ENCODE data around the gene M1AP. TPM values are rescaled to one million over a fixed set of nuclear protein-coding genes. Genes with fewer than 3 reads are reported as not detected.

The M1AP gene
- total and polyA plus RNA-seq, 2 donors (not counting 1 experiment from before 2014, with no cell fraction given) = not detected

DNA sequence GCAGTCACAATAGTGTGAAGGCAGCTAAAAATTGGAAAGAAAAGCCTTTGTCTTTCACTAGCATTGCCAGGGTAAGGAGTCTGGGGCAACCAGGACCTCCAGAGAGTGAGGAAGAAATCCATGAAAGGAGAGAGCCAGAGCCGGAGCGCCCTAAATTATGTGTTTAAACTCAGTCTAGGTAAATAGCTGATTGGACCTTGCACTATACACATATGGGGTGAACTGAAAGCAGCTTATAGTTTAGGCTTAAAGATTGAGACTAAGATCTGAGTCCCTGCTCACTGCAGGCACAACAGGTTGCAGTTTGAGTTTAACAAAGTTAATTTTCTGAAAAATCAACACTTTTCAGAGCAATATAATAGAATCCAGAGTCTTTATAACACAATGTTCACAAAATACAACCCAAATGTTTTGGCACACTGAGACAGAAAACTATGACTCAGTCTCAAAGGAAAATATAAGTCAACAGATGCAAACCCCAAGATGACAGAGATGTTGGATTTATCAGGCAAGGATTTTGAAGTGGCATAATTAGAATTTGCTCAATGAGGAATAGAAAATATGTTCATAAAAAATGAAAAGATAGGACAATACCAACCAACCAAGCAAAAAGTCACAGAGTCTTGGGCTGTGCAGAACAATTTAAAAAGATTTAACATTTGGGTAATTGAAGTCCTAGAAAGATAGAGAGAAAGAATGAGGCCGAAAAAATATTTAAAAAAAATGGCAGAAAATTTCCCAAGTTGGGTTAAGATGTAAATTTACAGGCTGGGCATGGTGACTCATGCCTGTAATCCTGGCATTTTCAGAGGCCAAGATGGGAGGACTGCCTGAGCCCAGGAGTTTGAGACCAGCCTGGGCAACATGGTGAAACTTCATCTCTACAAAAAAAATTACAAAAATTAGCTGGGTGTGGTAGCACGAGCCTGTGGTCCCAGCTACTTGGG lies 54.0 kb downstream of the M1AP start:
- Histone ChIP-seq H4K20me1 (ENCODE audit: control insufficient read depth, extremely low read depth, insufficient read depth, low read length) (no peaks in the 10 kb centered on the region), H3K4me2 (ENCODE audit: extremely low read depth, insufficient read depth, low read length) (no peak overlapping the region), H3K4me3 (replicated peaks in 1 of 4; ENCODE audit: control extremely low read depth in 1 of 4, insufficient read depth in 1 of 4, low read depth in 3 of 4, low read length in 4 of 4) (no peak overlapping the region), H3K27ac (ENCODE audit: insufficient read depth, low read length) (no peak overlapping the region), H2AFZ (ENCODE audit: low read length) (no peak overlapping the region), H3K9me3 (ENCODE audit: control insufficient read depth, insufficient read depth, low read depth, low read length) (no peaks in the 10 kb centered on the region), H3K27me3 (ENCODE audit: control insufficient read depth, insufficient read depth, low read length) (peaks cover 2% of the 10 kb centered on the region), H3K79me2 (ENCODE audit: control insufficient read depth, insufficient read depth, low read length) (no peaks in the 10 kb centered on the region), H3K4me1 (ENCODE audit: control insufficient read depth, extremely low read depth, insufficient read depth, low read length) (no peaks in the 10 kb centered on the region), H3K9ac (ENCODE audit: insufficient read depth, low read length) (no peak overlapping the region), H3K36me3 (ENCODE audit: control insufficient read depth, insufficient read depth, low read length) (no peaks in the 10 kb centered on the region)
- peak in 1 of 2 donors; percentile 13 for DNase-seq (ENCODE audit: low read depth in 2 of 2)
- no peak for TF ChIP-seq CTCF (conservative IDR thresholded peaks at IDR 0.05 in 1 of 2, IDR thresholded peaks at IDR 0.05 in 1 of 2; ENCODE audit: low read depth in 1 of 2, low read length in 2 of 2)
- TF ChIP-seq EZH2 (IDR thresholded peaks at IDR 0.05; ENCODE audit: low read length, missing control alignments) = no peak

DNA sequence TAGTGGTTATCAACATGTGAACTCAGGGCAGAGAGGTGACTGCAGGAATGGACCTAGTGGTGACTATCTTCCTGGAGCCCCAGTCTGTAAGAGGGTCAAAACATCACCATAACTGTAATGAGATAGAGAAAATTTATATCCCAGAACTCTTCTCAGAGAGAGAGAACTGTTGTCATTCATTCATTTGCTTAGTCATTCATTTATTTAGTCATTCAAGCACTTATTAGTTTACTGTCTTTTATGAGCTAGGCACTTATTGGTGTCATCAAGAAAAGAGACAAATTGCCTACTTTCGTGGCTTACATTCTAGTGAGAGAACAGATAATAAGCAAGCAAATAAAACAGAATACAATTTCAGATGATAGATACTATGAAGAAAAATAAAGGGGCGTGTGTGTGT lies 59.5 kb downstream of the M1AP start:
- H3K4me3 ChIP-seq (replicated peaks in 1 of 4; ENCODE audit: control extremely low read depth in 1 of 4, insufficient read depth in 1 of 4, low read depth in 3 of 4, low read length in 4 of 4) = no peak overlapping the region
- H3K27ac ChIP-seq (ENCODE audit: insufficient read depth, low read length) = no peak overlapping the region
- H3K27me3 ChIP-seq (ENCODE audit: control insufficient read depth, insufficient read depth, low read length) = peaks cover 2% of the 10 kb centered on the region
- no peaks in the 10 kb centered on the region for H3K36me3 ChIP-seq (ENCODE audit: control insufficient read depth, insufficient read depth, low read length)
- H2AFZ ChIP-seq (ENCODE audit: low read length) = no peak overlapping the region
- H3K79me2 ChIP-seq (ENCODE audit: control insufficient read depth, insufficient read depth, low read length) = no peaks in the 10 kb centered on the region
- peaks cover 2% of the 10 kb centered on the region for H3K4me1 ChIP-seq (ENCODE audit: control insufficient read depth, extremely low read depth, insufficient read depth, low read length)
- no peak for DNase-seq (ENCODE audit: low read depth in 2 of 2)
- TF ChIP-seq CTCF (conservative IDR thresholded peaks at IDR 0.05 in 1 of 2, IDR thresholded peaks at IDR 0.05 in 1 of 2; ENCODE audit: low read depth in 1 of 2, low read length in 2 of 2) = no peak
- no peak for TF ChIP-seq EZH2 (IDR thresholded peaks at IDR 0.05; ENCODE audit: low read length, missing control alignments)
- H3K9me3 ChIP-seq (ENCODE audit: control insufficient read depth, insufficient read depth, low read depth, low read length) = no peaks in the 10 kb centered on the region
- H3K4me2 ChIP-seq (ENCODE audit: extremely low read depth, insufficient read depth, low read length) = no peak overlapping the region
- no peaks in the 10 kb centered on the region for H4K20me1 ChIP-seq (ENCODE audit: control insufficient read depth, extremely low read depth, insufficient read depth, low read length)
- H3K9ac ChIP-seq (ENCODE audit: insufficient read depth, low read length) = no peak overlapping the region

- DNase-seq (ENCODE audit: low read depth in 2 of 2) = peak; percentile 58 to 77
These were observed 60.4 kb downstream of the M1AP start for GRCh38 chr2:74587664-74588277.

More at GRCh38 chr2:74587664-74588277, 60.4 kb downstream of the M1AP start:
- Histone ChIP-seq H3K4me3 (replicated peaks in 1 of 4; ENCODE audit: control extremely low read depth in 1 of 4, insufficient read depth in 1 of 4, low read depth in 3 of 4, low read length in 4 of 4) (no peak overlapping the region), H3K9ac (ENCODE audit: insufficient read depth, low read length) (no peak overlapping the region), H3K27ac (ENCODE audit: insufficient read depth, low read length) (no peak overlapping the region), H4K20me1 (ENCODE audit: control insufficient read depth, extremely low read depth, insufficient read depth, low read length) (no peaks in the 10 kb centered on the region), H3K4me2 (ENCODE audit: extremely low read depth, insufficient read depth, low read length) (no peak overlapping the region), H3K36me3 (ENCODE audit: control insufficient read depth, insufficient read depth, low read length) (no peaks in the 10 kb centered on the region), H3K79me2 (ENCODE audit: control insufficient read depth, insufficient read depth, low read length) (no peaks in the 10 kb centered on the region), H3K4me1 (ENCODE audit: control insufficient read depth, extremely low read depth, insufficient read depth, low read length) (peaks cover 6% of the 10 kb centered on the region), H3K9me3 (ENCODE audit: control insufficient read depth, insufficient read depth, low read depth, low read length) (no peaks in the 10 kb centered on the region), H2AFZ (ENCODE audit: low read length) (peak overlapping the region; percentile 71), H3K27me3 (ENCODE audit: control insufficient read depth, insufficient read depth, low read length) (no peaks in the 10 kb centered on the region)
- TF ChIP-seq EZH2 (IDR thresholded peaks at IDR 0.05; ENCODE audit: low read length, missing control alignments) = no peak
- peak; percentile 62 to 74 for TF ChIP-seq CTCF (conservative IDR thresholded peaks at IDR 0.05 in 1 of 2, IDR thresholded peaks at IDR 0.05 in 1 of 2; ENCODE audit: low read depth in 1 of 2, low read length in 2 of 2)

Measured in fibroblast of lung (primary cell).